ENCODE data around the gene TCAIM.

DNA sequence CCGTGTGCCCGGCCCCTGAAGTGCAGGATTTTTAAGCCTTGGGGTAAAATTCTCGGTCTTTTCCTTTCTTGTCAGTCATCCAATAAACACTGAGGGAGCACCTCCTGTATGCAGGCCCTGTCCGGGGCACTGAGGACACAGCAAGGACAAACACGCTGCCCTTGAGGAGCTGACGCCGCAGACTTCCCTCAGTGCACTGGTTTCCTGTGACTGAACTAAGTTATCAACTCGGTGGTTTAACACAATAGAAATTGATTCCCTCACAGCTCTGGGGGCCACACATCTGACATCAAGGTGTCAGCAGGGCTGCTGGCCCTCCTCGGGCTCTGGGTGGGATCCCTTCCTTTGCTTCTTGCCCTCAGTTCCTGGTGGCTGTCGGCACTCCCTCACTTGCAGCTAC is 73.8 kb downstream of the TCAIM start:
- TF ChIP-seq POLR2A (IDR thresholded peaks at IDR 0.05), result no peak
- no peak for TF ChIP-seq POLR2AphosphoS5 (IDR thresholded peaks at IDR 0.05)
- TF ChIP-seq, protein P1, sequence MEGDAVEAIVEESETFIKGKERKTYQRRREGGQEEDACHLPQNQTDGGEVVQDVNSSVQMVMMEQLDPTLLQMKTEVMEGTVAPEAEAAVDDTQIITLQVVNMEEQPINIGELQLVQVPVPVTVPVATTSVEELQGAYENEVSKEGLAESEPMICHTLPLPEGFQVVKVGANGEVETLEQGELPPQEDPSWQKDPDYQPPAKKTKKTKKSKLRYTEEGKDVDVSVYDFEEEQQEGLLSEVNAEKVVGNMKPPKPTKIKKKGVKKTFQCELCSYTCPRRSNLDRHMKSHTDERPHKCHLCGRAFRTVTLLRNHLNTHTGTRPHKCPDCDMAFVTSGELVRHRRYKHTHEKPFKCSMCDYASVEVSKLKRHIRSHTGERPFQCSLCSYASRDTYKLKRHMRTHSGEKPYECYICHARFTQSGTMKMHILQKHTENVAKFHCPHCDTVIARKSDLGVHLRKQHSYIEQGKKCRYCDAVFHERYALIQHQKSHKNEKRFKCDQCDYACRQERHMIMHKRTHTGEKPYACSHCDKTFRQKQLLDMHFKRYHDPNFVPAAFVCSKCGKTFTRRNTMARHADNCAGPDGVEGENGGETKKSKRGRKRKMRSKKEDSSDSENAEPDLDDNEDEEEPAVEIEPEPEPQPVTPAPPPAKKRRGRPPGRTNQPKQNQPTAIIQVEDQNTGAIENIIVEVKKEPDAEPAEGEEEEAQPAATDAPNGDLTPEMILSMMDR (IDR thresholded peaks at IDR 0.05), result no peak

Data from breast epithelium (tissue), 3 donors.